SK-N-SH (cell line): Measurements from ENCODE around the gene DCAF5. TPM values are rescaled to one million over a fixed set of nuclear protein-coding genes. Genes with fewer than 3 reads are reported as not detected.

Experiments used
- CTCF ChIA-PET: fragments of 300-600, 350-600 bp; formaldehyde crosslinking; extraction: SDS; loops from one replicate; lab custom pipeline; 2021; lab: Yijun Ruan, JAX
- POLR2A ChIA-PET: fragments of 350-600 bp; sonication (Branson Sonifier 250); formaldehyde crosslinking; extraction: SDS; loops from one replicate; lab custom pipeline; 2020; ENCODE audit warnings: antibody characterized with exemption, inconsistent platforms; lab: Yijun Ruan, JAX
- DNase-seq: peaks from one replicate; pipeline ENCODE4 v3.0.0; 2012
- H2AFZ ChIP-seq: fragments of 200-600 bp; sonication (generic); 2 replicates; pipeline ENCODE4 v1.8.1; 2016; ENCODE audit warnings: antibody characterized with exemption, mild to moderate bottlenecking, low read depth
- H3F3A ChIP-seq: fragments of 200-600 bp; sonication (generic); replicated peaks from 2 replicates; pipeline ENCODE3; 2016; ENCODE audit warnings: antibody characterized with exemption, mild to moderate bottlenecking; ENCODE audit not compliant: insufficient read depth
- H3K27ac ChIP-seq, 2 experiments: fragments of 200-500 bp in 1 of 2; fragments of 200-600 bp in 1 of 2; sonication (Bioruptor generic) in 1 of 2; sonication (generic), shearing (Covaris generic) in 1 of 2; 2 replicates each; pipeline versions ENCODE4 v1.5.1 to v1.6.1; 2014 to 2016; ENCODE audit warnings: low read depth in 2 of 2, inconsistent platforms in 1 of 2, low read length in 1 of 2, mild to moderate bottlenecking in 1 of 2, mixed read lengths in 1 of 2
- H3K27me3 ChIP-seq: fragments of 200-600 bp; sonication (generic), shearing (Covaris generic); 2 replicates; pipeline ENCODE4 v1.6.1; 2016; ENCODE audit warnings: mixed run types; ENCODE audit not compliant: insufficient read depth
- H3K36me3 ChIP-seq, 2 experiments: fragments of 200-500 bp in 1 of 2; fragments of 200-600 bp in 1 of 2; sonication (Bioruptor generic) in 1 of 2; sonication (generic) in 1 of 2; replicated peaks in 1 of 2; 2 replicates each; pipeline versions ENCODE3 to v1.5.1; 2014 to 2016; ENCODE audit warnings: low read length in 1 of 2, mild to moderate bottlenecking in 1 of 2; ENCODE audit not compliant: insufficient read depth in 2 of 2, control insufficient read depth in 1 of 2
- H3K4me1 ChIP-seq, 2 experiments: fragments of 200-500 bp in 1 of 2; fragments of 200-600 bp in 1 of 2; sonication (Bioruptor generic) in 1 of 2; sonication (generic), shearing (Covaris generic) in 1 of 2; 2 replicates each; pipeline versions ENCODE4 v1.5.1 to v1.6.1; 2014 to 2016; ENCODE audit warnings: low read depth in 1 of 2, low read length in 1 of 2, mixed run types in 1 of 2; ENCODE audit not compliant: insufficient read depth in 2 of 2, control insufficient read depth in 1 of 2
- H3K4me2 ChIP-seq: fragments of 200-600 bp; sonication (generic), shearing (Covaris generic); 2 replicates; pipeline ENCODE4 v1.6.1; 2017; ENCODE audit warnings: mixed run types
- H3K4me3 ChIP-seq, 2 experiments: fragments of 200-500 bp in 1 of 2; fragments of 200-600 bp in 1 of 2; sonication (Bioruptor generic) in 1 of 2; sonication (generic), shearing (Covaris generic) in 1 of 2; 2 replicates each; pipeline versions ENCODE4 v1.5.1 to v1.8.1; 2014 to 2016; ENCODE audit warnings: low read depth in 2 of 2, inconsistent platforms in 1 of 2, low read length in 1 of 2, mild to moderate bottlenecking in 1 of 2, mixed read lengths in 1 of 2, moderate library complexity in 1 of 2
- H3K79me2 ChIP-seq: fragments of 200-600 bp; sonication (generic); 2 replicates; pipeline ENCODE4 v1.8.1; 2017; ENCODE audit warnings: mild to moderate bottlenecking; ENCODE audit not compliant: insufficient read depth
- H3K9ac ChIP-seq: fragments of 200-600 bp; sonication (generic); 2 replicates; pipeline ENCODE4 v1.6.1; 2017; ENCODE audit warnings: mixed run types
- H3K9me2 ChIP-seq: fragments of 200-600 bp; sonication (generic); 2 replicates; pipeline ENCODE4 v1.6.1; 2017; ENCODE audit warnings: mixed run types
- H3K9me3 ChIP-seq: fragments of 200-600 bp; sonication (generic); 2 replicates; pipeline ENCODE4 v1.6.1; 2017; ENCODE audit warnings: mixed run types, mild to moderate bottlenecking, moderate library complexity
- H4K20me1 ChIP-seq: fragments of 200-600 bp; sonication (generic); 2 replicates; pipeline ENCODE4 v1.6.1; 2017; ENCODE audit warnings: mild to moderate bottlenecking, mixed run types; ENCODE audit not compliant: insufficient read depth
- FOSL2 ChIP-seq: IDR thresholded peaks from 2 replicates; pipeline ENCODE4 v1.4.0; 2012; ENCODE audit warnings: low read depth, mild to moderate bottlenecking, moderate library complexity, borderline replicate concordance
- FOXJ3 ChIP-seq: sonication (generic); formaldehyde crosslinking; IDR thresholded peaks from 2 replicates; pipeline ENCODE4 v1.5.1; 2020; ENCODE audit warnings: mild to moderate bottlenecking, missing genetic modification reagents
- FOXM1 ChIP-seq: IDR thresholded peaks from 2 replicates; pipeline ENCODE4 v1.4.0; 2012; ENCODE audit warnings: low read depth, mild to moderate bottlenecking
- JUND ChIP-seq: IDR thresholded peaks from 2 replicates; pipeline ENCODE4 v1.4.0; 2012
- MAX ChIP-seq: IDR thresholded peaks from 2 replicates; pipeline ENCODE4 v1.4.0; 2012; ENCODE audit warnings: low read depth
- MEF2A ChIP-seq: IDR thresholded peaks from 2 replicates; pipeline ENCODE4 v1.4.0; 2012; ENCODE audit warnings: low read depth, borderline replicate concordance
- NFIC ChIP-seq: IDR thresholded peaks from 2 replicates; pipeline ENCODE4 v1.4.0; 2012; ENCODE audit warnings: borderline replicate concordance
- RXRA ChIP-seq: IDR thresholded peaks from 2 replicates; pipeline ENCODE4 v1.4.0; 2012; ENCODE audit warnings: low read depth, mild to moderate bottlenecking, borderline replicate concordance
- SIN3A ChIP-seq: IDR thresholded peaks from 2 replicates; pipeline ENCODE4 v1.6.1; 2012; ENCODE audit warnings: low read depth, mild to moderate bottlenecking, low read length, moderate library complexity, borderline replicate concordance
- SMC3 ChIP-seq: IDR thresholded peaks from 2 replicates; pipeline ENCODE4 v1.6.1; 2012; ENCODE audit warnings: low read depth, low read length, improper control_type of control experiment
- TCF12 ChIP-seq: IDR thresholded peaks from 2 replicates; pipeline ENCODE4 v1.4.0; 2012
- USF1 ChIP-seq: IDR thresholded peaks from 2 replicates; pipeline ENCODE4 v1.4.0; 2012; ENCODE audit warnings: low read depth, borderline replicate concordance
- WGBS: methylation state at CpG from one replicate; pipeline ENCODE4 v1.1.6; 2017; ENCODE audit warnings: low lambda C conversion rate; 5-methylcytosine and 5-hydroxymethylcytosine counted together
- polyA plus RNA-seq, 3 experiments: library from polyadenylated mRNA; depleted of rRNA; stranded (reverse); fragments of >200 nt; gene quantifications; 2 replicates each; pipeline ENCODE4 v1.2.3, GENCODE V29; 2012
- TF ChIP-seq, protein P1 (sequence below): IDR thresholded peaks from 2 replicates; pipeline ENCODE4 v1.4.0; 2012; ENCODE audit warnings: low read depth, borderline replicate concordance
- TF ChIP-seq, protein P2 (sequence below): IDR thresholded peaks from 2 replicates; pipeline ENCODE4; 2012
- TF ChIP-seq, protein P3 (sequence below): fragments of 150-350 bp; IDR thresholded peaks from 2 replicates; pipeline ENCODE4 v1.6.1; 2017; ENCODE audit warnings: antibody characterized with exemption, low read length, low read depth, borderline replicate concordance
- TF ChIP-seq, protein P4 (sequence below): IDR thresholded peaks from 2 replicates; pipeline ENCODE4 v1.6.1; 2012; ENCODE audit warnings: mild to moderate bottlenecking, low read depth, low read length, moderate library complexity

DCAF5 gene
- polyA plus RNA-seq, 1 of the 3 experiments (the other 2 are of a cell fraction) = 26.7 TPM

- no peaks in the 10 kb centered on the region for H3K79me2 ChIP-seq
- POLR2A ChIA-PET = interaction anchor here (0.8 to 1.4 kb wide), 5 partner anchors 11 to 62 kb away, joined by 3 to 5 read pairs (median 3); no protein-coding TSS in a partner anchor
- H3F3A ChIP-seq = peaks cover 29% of the 10 kb centered on the region
- peak overlapping the region in 1 of 2 experiments; percentile 18; a peak in 1 of 4 replicates for H3K4me3 ChIP-seq
- CTCF ChIA-PET = interaction anchor here (0.8 to 1.6 kb wide), 11 partner anchors 11 to 127 kb away, joined by 3 to 7 read pairs (median 4); no protein-coding TSS in a partner anchor
- peak overlapping the region; percentile 64 for H3K9ac ChIP-seq
- no peaks in the 10 kb centered on the region for H3K9me3 ChIP-seq
- no peaks in the 10 kb centered on the region for H4K20me1 ChIP-seq
- no peaks in the 10 kb centered on the region for H3K9me2 ChIP-seq
- no peaks in the 10 kb centered on the region for H3K27me3 ChIP-seq
- H3K4me2 ChIP-seq = peak overlapping the region; percentile 61
- peak overlapping the region; percentile 86 to 98 for H3K27ac ChIP-seq
- H3K36me3 ChIP-seq = no peaks in the 10 kb centered on the region
- peak; percentile 70 for DNase-seq
- H2AFZ ChIP-seq = peak overlapping the region; percentile 18; the same call in 1 of the 2 replicates
- peak; percentile 51 for TF ChIP-seq FOSL2
- peak; percentile 89 for TF ChIP-seq NFIC
- TF ChIP-seq TCF12 = peak; percentile 77
- peak; percentile 79 for TF ChIP-seq MAX
- no peak for TF ChIP-seq FOXJ3 (CRISPR knock-in tag)
- TF ChIP-seq SIN3A = 0 out of 2 replicates have a peak, but pooled peaks have one; percentile 22
- TF ChIP-seq, protein P1, sequence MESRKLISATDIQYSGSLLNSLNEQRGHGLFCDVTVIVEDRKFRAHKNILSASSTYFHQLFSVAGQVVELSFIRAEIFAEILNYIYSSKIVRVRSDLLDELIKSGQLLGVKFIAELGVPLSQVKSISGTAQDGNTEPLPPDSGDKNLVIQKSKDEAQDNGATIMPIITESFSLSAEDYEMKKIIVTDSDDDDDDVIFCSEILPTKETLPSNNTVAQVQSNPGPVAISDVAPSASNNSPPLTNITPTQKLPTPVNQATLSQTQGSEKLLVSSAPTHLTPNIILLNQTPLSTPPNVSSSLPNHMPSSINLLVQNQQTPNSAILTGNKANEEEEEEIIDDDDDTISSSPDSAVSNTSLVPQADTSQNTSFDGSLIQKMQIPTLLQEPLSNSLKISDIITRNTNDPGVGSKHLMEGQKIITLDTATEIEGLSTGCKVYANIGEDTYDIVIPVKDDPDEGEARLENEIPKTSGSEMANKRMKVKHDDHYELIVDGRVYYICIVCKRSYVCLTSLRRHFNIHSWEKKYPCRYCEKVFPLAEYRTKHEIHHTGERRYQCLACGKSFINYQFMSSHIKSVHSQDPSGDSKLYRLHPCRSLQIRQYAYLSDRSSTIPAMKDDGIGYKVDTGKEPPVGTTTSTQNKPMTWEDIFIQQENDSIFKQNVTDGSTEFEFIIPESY = no peak
- TF ChIP-seq, protein P2, sequence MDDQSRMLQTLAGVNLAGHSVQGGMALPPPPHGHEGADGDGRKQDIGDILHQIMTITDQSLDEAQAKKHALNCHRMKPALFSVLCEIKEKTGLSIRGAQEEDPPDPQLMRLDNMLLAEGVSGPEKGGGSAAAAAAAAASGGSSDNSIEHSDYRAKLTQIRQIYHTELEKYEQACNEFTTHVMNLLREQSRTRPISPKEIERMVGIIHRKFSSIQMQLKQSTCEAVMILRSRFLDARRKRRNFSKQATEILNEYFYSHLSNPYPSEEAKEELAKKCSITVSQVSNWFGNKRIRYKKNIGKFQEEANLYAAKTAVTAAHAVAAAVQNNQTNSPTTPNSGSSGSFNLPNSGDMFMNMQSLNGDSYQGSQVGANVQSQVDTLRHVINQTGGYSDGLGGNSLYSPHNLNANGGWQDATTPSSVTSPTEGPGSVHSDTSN = peak; percentile 81
- TF ChIP-seq USF1 = no peak
- TF ChIP-seq, protein P3, sequence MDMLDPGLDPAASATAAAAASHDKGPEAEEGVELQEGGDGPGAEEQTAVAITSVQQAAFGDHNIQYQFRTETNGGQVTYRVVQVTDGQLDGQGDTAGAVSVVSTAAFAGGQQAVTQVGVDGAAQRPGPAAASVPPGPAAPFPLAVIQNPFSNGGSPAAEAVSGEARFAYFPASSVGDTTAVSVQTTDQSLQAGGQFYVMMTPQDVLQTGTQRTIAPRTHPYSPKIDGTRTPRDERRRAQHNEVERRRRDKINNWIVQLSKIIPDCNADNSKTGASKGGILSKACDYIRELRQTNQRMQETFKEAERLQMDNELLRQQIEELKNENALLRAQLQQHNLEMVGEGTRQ = no peak
- TF ChIP-seq MEF2A = peak; percentile 76; the same call in 1 of the 2 replicates
- TF ChIP-seq FOXM1 = no peak
- TF ChIP-seq JUND = peak; percentile 29; the same call in 1 of the 2 replicates
- TF ChIP-seq RXRA = 0 out of 2 replicates have a peak, but pooled peaks have one; percentile 58
- TF ChIP-seq SMC3 = no peak
- TF ChIP-seq, protein P4, sequence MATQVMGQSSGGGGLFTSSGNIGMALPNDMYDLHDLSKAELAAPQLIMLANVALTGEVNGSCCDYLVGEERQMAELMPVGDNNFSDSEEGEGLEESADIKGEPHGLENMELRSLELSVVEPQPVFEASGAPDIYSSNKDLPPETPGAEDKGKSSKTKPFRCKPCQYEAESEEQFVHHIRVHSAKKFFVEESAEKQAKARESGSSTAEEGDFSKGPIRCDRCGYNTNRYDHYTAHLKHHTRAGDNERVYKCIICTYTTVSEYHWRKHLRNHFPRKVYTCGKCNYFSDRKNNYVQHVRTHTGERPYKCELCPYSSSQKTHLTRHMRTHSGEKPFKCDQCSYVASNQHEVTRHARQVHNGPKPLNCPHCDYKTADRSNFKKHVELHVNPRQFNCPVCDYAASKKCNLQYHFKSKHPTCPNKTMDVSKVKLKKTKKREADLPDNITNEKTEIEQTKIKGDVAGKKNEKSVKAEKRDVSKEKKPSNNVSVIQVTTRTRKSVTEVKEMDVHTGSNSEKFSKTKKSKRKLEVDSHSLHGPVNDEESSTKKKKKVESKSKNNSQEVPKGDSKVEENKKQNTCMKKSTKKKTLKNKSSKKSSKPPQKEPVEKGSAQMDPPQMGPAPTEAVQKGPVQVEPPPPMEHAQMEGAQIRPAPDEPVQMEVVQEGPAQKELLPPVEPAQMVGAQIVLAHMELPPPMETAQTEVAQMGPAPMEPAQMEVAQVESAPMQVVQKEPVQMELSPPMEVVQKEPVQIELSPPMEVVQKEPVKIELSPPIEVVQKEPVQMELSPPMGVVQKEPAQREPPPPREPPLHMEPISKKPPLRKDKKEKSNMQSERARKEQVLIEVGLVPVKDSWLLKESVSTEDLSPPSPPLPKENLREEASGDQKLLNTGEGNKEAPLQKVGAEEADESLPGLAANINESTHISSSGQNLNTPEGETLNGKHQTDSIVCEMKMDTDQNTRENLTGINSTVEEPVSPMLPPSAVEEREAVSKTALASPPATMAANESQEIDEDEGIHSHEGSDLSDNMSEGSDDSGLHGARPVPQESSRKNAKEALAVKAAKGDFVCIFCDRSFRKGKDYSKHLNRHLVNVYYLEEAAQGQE = peak; percentile 21; the same call in 1 of the 2 replicates
- H3K4me1 ChIP-seq = peaks cover 36 to 37% of the 10 kb centered on the region in 2 experiments
- 25% methylated on average over 7 of the region's 7 CpGs for WGBS
Observed at GRCh38 chr14:69038455-69039287, 114.2 kb downstream of the DCAF5 start.
